Putamen (tissue), 1 donor: ENCODE results near the gene DTHD1.

Source experiments
- DNase-seq: peaks from one replicate; pipeline ENCODE4 v3.0.0-alpha.2; 2016; ENCODE audit warnings: low spot score

Gene DTHD1

GRCh38 chr4:36313703-36314102, 32.3 kb downstream of the DTHD1 start:
- DNase-seq = no peak

- DNase-seq = no peak
These were observed 35.2 kb downstream of the DTHD1 start for GRCh38 chr4:36316607-36317006.

- DNase-seq = no peak
These were observed 36.3 kb downstream of the DTHD1 start for GRCh38 chr4:36317721-36318120.

GRCh38 chr4:36320117-36320896, 38.9 kb downstream of the DTHD1 start:
- no peak for DNase-seq

- DNase-seq = no peak
These were observed 39.8 kb downstream of the DTHD1 start for GRCh38 chr4:36321176-36321575.

- no peak for DNase-seq
These were observed 41.5 kb downstream of the DTHD1 start for GRCh38 chr4:36322921-36323354.

DNA sequence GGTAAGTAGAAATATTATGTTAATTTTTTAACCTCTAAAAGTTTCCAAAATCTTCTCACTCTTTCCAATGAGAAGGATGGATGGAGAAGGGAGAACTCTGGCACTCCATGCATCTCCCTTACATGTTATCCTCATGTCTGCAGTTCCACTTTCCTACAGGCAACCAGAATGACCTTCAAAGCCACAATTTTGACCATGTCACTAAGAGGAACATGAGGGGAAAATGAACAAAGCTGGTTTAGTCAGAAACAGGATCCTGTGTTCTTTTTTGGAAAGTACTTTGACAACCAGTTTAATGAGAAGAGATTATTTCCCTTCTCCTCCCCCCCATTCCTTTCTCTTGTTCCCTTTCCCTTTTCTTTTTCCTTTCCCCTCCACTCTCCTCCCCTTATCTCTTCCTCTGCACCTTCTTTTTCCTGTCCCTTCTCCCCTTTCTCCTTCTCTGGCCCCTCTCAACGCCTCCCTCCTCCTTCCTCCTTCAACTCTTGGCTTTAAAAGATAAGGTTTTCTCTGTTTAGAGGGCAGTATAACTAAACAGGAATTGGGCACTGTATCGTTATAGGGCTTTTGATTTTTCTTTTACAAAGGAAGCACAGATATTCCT, 42.5 kb downstream of the DTHD1 start:
- no peak for DNase-seq

GRCh38 chr4:36324808-36325207, 43.4 kb downstream of the DTHD1 start:
- no peak for DNase-seq

GRCh38 chr4:36325499-36325898, 44.1 kb downstream of the DTHD1 start:
- no peak for DNase-seq

DNA sequence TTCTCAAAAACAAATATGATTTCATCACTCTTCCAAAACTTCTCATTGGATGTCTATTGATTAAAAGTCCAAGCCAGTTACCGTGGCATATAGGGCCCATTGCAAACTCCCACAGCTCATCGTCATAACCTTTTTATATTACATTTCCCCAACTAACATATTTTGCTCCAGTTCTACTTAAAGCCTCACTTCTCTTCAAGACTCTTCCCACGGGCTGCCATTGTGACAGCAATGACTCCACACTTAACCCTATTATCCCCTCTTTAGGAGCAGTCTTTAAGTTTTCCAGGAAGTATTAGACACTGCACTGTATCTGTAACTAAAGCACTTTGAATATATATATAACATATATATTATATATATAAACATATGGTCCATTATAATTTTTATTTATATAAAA, 44.5 kb downstream of the DTHD1 start:
- no peak for DNase-seq

GRCh38 chr4:36326476-36327029, 45.1 kb downstream of the DTHD1 start:
- no peak for DNase-seq

DNA sequence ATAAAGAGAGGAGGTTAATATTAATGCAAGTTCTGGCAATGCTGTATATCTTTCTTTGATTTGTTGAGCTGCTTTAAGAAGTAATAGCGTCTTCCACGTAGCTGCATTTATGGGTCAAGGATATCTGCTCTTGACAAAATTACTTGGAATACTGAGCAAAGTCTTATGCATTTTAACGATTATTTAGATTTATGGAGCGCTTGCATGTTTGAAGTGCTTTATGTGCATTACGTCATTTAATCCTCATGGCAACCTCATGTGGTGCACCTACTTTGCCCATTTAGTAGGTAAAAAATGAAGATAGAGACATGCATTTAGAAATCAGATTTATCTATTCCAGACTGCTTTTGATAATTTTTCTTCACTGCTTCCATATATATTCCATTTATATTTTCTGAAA, 46.0 kb downstream of the DTHD1 start:
- no peak for DNase-seq

GRCh38 chr4:36328130-36328529, 46.7 kb downstream of the DTHD1 start:
- DNase-seq = no peak

GRCh38 chr4:36329228-36329627, 47.8 kb downstream of the DTHD1 start:
- DNase-seq = no peak

- DNase-seq = no peak
These were observed 49.4 kb downstream of the DTHD1 start for GRCh38 chr4:36330796-36331195.

GRCh38 chr4:36332023-36332781, 50.8 kb downstream of the DTHD1 start:
- DNase-seq = peak; percentile 94

DNA sequence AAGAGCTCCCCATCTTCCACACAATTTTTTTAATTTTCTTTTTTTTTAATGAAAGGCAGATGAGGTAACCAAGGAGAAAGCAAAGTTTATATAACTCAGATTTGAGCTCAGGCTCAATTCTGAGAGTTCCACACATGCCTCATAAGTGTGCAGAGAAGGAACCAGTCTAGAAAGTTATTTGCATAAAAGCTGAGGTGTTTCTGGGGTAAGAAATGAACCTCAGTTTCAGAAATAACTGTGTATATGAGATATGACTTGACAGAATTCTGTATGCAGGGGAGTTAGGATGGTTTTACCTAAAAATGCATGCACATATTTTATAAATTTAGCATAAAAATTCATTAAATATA, 51.3 kb downstream of the DTHD1 start:
- DNase-seq = no peak

GRCh38 chr4:36333303-36333877, 52.0 kb downstream of the DTHD1 start:
- DNase-seq = no peak

GRCh38 chr4:36337665-36338185, 56.3 kb downstream of the DTHD1 start:
- DNase-seq = no peak

GRCh38 chr4:36338973-36339372, 57.6 kb downstream of the DTHD1 start:
- no peak for DNase-seq

DNA sequence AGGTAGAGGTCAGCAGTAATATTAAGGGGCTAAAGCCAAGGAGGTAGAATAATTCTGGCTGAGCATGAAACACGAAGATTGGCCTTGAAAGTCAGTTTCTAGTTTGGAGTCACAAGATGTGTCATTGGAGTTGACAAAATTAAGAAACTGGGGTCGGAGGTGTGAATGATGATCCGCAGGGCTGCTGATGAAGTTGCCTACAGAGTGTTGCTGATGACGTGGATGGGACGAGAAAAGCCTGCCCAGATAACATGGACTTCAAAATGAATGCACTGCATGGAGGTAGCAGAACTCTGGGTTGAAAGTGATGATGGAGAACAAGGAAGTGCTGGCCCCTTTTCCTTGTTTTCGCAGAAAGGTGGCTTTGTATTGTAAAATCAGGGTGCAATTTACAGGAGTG, 60.5 kb downstream of the DTHD1 start:
- DNase-seq = no peak

DNA sequence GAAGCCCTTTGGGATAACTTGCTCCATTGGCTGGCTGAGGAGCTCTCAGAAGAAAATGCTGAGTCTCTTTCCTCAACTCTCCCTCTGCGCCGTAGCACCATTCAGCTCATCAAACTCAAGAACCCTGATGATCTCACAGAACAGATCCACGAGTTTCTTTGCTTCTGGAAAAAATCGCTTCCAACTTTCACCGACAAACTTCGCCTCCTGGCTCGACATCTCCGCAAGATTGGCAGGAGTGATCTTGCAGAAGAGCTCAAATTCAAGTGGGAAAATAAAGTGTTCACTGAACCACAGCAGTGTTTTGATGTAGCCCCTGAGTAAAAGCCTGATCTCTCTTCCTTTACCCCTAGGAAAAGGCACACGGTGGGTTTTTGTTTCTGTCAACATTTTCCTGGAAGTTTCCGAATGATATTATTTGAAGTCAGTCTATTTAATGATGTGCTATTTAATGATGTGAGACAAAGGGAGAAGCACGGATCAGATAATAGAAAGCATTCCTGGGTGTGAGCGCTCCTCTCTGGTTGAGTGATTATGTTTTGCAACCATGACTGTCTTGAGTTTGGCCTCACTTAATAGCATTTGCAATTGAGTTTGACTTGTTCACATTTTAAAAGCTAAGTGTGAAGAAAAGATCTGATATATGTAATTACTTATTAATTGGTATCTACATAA, 62.2 kb downstream of the DTHD1 start:
- no peak for DNase-seq
